Measurements from ENCODE around the gene PALLD.

Gene PALLD

GRCh38 chr4:168522829-168523489 is 26.1 kb downstream of the PALLD start:
- intact Hi-C loops (cut with DNase I), result no loop called here
- no peak for DNase-seq

GRCh38 chr4:168524006-168524405 is 27.2 kb downstream of the PALLD start:
- intact Hi-C loops (cut with DNase I), result no loop called here
- no peak for DNase-seq

- intact Hi-C loops (cut with DNase I), result no loop called here
Measured at GRCh38 chr4:168524897-168525296, 28.0 kb downstream of the PALLD start.

GRCh38 chr4:168527560-168527959 is 30.7 kb downstream of the PALLD start:
- intact Hi-C loops (cut with DNase I), result no loop called here
- no peak for DNase-seq

More at GRCh38 chr4:168524897-168525296, 28.0 kb downstream of the PALLD start:
- DNase-seq, result no peak

- intact Hi-C loops (cut with DNase I), result no loop called here
- DNase-seq, result no peak
Measured at GRCh38 chr4:168528131-168528949, 31.5 kb downstream of the PALLD start.

- no peak for DNase-seq
- intact Hi-C loops (cut with DNase I), result no loop called here
Measured at GRCh38 chr4:168529257-168529656, 32.4 kb downstream of the PALLD start.

- intact Hi-C loops (cut with DNase I), result no loop called here
Measured at GRCh38 chr4:168531305-168531704, 34.5 kb downstream of the PALLD start.

GRCh38 chr4:168534535-168534934 is 37.7 kb downstream of the PALLD start:
- intact Hi-C loops (cut with DNase I), result no loop called here
- DNase-seq, result no peak

More at GRCh38 chr4:168531305-168531704, 34.5 kb downstream of the PALLD start:
- DNase-seq, result no peak

- no peak for DNase-seq
Measured at GRCh38 chr4:168535689-168536088, 38.8 kb downstream of the PALLD start.

GRCh38 chr4:168536448-168536847 is 39.6 kb downstream of the PALLD start:
- DNase-seq, result no peak
- intact Hi-C loops (cut with DNase I), result no loop called here

More at GRCh38 chr4:168535689-168536088, 38.8 kb downstream of the PALLD start:
- intact Hi-C loops (cut with DNase I), result no loop called here

GRCh38 chr4:168537086-168537485 is 40.2 kb downstream of the PALLD start:
- DNase-seq, result no peak
- intact Hi-C loops (cut with DNase I), result no loop called here

- intact Hi-C loops (cut with DNase I), result no loop called here
- DNase-seq, result no peak
Measured at GRCh38 chr4:168537571-168537970, 40.7 kb downstream of the PALLD start.

GRCh38 chr4:168538632-168539031 is 41.8 kb downstream of the PALLD start:
- DNase-seq, result no peak
- intact Hi-C loops (cut with DNase I), result no loop called here

- intact Hi-C loops (cut with DNase I), result no loop called here
- no peak for DNase-seq
Measured at GRCh38 chr4:168540086-168540485, 43.2 kb downstream of the PALLD start.

GRCh38 chr4:168540503-168541265 is 43.8 kb downstream of the PALLD start:
- no peak for DNase-seq
- intact Hi-C loops (cut with DNase I), result no loop called here

GRCh38 chr4:168541266-168541953 is 44.6 kb downstream of the PALLD start:
- DNase-seq, result no peak
- intact Hi-C loops (cut with DNase I), result no loop called here

- intact Hi-C loops (cut with DNase I), result no loop called here
- no peak for DNase-seq
Measured at GRCh38 chr4:168549143-168549542, 52.3 kb downstream of the PALLD start.

GRCh38 chr4:168550064-168550766 is 53.4 kb downstream of the PALLD start:
- DNase-seq, result no peak
- intact Hi-C loops (cut with DNase I), result no loop called here

GRCh38 chr4:168551211-168551610 is 54.4 kb downstream of the PALLD start:
- DNase-seq, result no peak
- intact Hi-C loops (cut with DNase I), result no loop called here

Measured in posterior cingulate gyrus (tissue), 11 donors.